Measurements from ENCODE around the gene OR6Y1. TPM values are rescaled to one million over a fixed set of nuclear protein-coding genes. Genes with fewer than 3 reads are reported as not detected.

Gene OR6Y1
- total and polyA plus RNA-seq, 2 donors from 2014 or later, result not detected

DNA sequence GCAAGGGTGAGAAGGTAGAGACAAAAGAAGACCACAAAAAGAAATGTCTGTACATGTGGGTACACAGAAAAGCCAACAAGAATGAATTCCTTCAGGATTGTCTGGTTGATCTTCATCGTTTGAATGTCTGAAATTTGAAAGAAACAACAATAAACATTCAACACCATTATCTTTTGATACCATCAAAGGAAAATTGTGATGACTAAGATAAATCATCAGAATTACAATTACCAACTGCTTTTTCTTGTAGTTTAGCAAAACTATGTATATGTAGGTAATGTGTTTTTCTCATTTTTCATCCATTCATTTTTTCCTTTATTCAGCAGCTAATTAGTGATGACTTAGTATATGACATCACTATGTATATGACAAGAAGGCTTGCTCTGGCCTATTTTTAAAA is 25.5 kb upstream of the OR6Y1 start, which contains the start of gene OR10X1:
Gene OR10X1, minus strand, starts transcription at position 167 of the 400 bp plus-strand sequence. Its CDS starts 0 bp downstream, at position 167.
- intact Hi-C loops (cut with DNase I), result no loop called here
- no peak within 1 kb of the TSS for H3K4me3 ChIP-seq (ENCODE audit: low read length in 3 of 3)
- no peaks in the 10 kb centered on the region for H3K27me3 ChIP-seq (ENCODE audit: control insufficient read depth, insufficient read depth, low read length)
- TF ChIP-seq, protein P1, sequence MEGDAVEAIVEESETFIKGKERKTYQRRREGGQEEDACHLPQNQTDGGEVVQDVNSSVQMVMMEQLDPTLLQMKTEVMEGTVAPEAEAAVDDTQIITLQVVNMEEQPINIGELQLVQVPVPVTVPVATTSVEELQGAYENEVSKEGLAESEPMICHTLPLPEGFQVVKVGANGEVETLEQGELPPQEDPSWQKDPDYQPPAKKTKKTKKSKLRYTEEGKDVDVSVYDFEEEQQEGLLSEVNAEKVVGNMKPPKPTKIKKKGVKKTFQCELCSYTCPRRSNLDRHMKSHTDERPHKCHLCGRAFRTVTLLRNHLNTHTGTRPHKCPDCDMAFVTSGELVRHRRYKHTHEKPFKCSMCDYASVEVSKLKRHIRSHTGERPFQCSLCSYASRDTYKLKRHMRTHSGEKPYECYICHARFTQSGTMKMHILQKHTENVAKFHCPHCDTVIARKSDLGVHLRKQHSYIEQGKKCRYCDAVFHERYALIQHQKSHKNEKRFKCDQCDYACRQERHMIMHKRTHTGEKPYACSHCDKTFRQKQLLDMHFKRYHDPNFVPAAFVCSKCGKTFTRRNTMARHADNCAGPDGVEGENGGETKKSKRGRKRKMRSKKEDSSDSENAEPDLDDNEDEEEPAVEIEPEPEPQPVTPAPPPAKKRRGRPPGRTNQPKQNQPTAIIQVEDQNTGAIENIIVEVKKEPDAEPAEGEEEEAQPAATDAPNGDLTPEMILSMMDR (IDR thresholded peaks at IDR 0.05; ENCODE audit: borderline replicate concordance, extremely low read depth, insufficient read depth), result no peak
- no peaks in the 10 kb centered on the region for H3K36me3 ChIP-seq (ENCODE audit: control insufficient read depth in 2 of 3, insufficient read depth in 3 of 3, low read length in 3 of 3)
- DNase-seq (no peak), FAIRE-seq (no peak)
- H3K4me1 ChIP-seq (ENCODE audit: control insufficient read depth in 2 of 3, insufficient read depth in 2 of 3, low read depth in 1 of 3, low read length in 3 of 3), result no peaks in the 10 kb centered on the region
- no peak within 1 kb of the TSS for H3K27ac ChIP-seq (ENCODE audit: low read depth in 2 of 2, low read length in 2 of 2)
- no peaks in the 10 kb centered on the region for H3K9me3 ChIP-seq (ENCODE audit: control insufficient read depth in 2 of 3, insufficient read depth in 1 of 3, low read length in 3 of 3)
- no peak within 1 kb of the TSS for H3K9ac ChIP-seq (ENCODE audit: low read length in 3 of 3)

DNA sequence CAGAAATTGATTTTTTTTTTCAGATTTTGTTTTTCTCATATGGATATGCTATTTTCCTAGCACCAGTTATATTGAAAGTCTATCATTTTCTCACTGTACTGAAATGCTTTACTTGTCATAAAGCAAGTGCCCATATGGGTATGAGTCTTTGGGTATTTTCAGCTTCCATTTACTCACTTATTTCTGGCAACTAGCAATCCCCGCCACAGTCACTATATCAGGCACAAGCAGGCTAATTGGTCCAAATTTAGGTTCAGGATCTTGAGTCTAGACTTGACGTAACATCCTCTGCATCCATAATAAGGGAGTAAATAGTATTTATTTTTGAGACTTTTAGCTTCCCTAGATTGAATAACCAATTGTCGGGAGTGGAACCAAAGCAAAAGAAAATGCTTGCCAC is 23.4 kb upstream of the OR6Y1 start:
- FAIRE-seq (no peak), DNase-seq (no peak)
- Histone ChIP-seq H3K4me1 (ENCODE audit: control insufficient read depth in 2 of 3, insufficient read depth in 2 of 3, low read depth in 1 of 3, low read length in 3 of 3) (no peaks in the 10 kb centered on the region), H3K9ac (ENCODE audit: low read length in 3 of 3) (no peak overlapping the region), H3K27me3 (ENCODE audit: control insufficient read depth, insufficient read depth, low read length) (no peaks in the 10 kb centered on the region), H3K4me3 (ENCODE audit: low read length in 3 of 3) (no peak overlapping the region), H3K36me3 (ENCODE audit: control insufficient read depth in 2 of 3, insufficient read depth in 3 of 3, low read length in 3 of 3) (no peaks in the 10 kb centered on the region), H3K27ac (ENCODE audit: low read depth in 2 of 2, low read length in 2 of 2) (no peak overlapping the region), H3K9me3 (ENCODE audit: control insufficient read depth in 2 of 3, insufficient read depth in 1 of 3, low read length in 3 of 3) (no peaks in the 10 kb centered on the region)
- TF ChIP-seq, protein P1 (IDR thresholded peaks at IDR 0.05; ENCODE audit: borderline replicate concordance, extremely low read depth, insufficient read depth), result no peak
- intact Hi-C loops (cut with DNase I), result no loop called here

DNA sequence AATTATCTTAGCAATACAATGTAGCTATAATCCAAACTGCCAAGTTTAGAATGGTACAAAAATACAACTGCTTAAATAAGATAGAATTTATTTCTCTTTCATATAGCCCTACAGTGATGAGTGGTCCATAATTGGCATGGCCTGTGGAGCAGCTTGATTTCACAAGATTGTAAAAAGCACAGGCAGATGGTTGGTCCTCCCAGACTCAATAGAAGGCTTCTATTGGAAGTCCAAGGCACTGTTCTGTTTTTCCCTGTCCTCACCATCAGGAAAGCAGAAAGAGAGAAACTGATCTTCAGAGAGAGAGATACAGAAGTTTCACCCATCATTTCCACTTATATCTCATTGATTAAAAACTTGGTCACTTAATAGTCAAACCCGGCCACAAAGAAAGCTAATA is 18.0 kb upstream of the OR6Y1 start:
- no peak for DNase-seq
- no peaks in the 10 kb centered on the region for H3K36me3 ChIP-seq (ENCODE audit: control insufficient read depth in 2 of 3, insufficient read depth in 3 of 3, low read length in 3 of 3)
- FAIRE-seq, result no peak
- intact Hi-C loops (cut with DNase I), result no loop called here
- no peak overlapping the region for H3K9ac ChIP-seq (ENCODE audit: low read length in 3 of 3)
- H3K27me3 ChIP-seq (ENCODE audit: control insufficient read depth, insufficient read depth, low read length), result no peaks in the 10 kb centered on the region
- no peak overlapping the region for H3K27ac ChIP-seq (ENCODE audit: low read depth in 2 of 2, low read length in 2 of 2)
- no peaks in the 10 kb centered on the region for H3K9me3 ChIP-seq (ENCODE audit: control insufficient read depth in 2 of 3, insufficient read depth in 1 of 3, low read length in 3 of 3)
- H3K4me3 ChIP-seq (ENCODE audit: low read length in 3 of 3), result no peak overlapping the region
- TF ChIP-seq, protein P1 (IDR thresholded peaks at IDR 0.05; ENCODE audit: borderline replicate concordance, extremely low read depth, insufficient read depth), result no peak
- H3K4me1 ChIP-seq (ENCODE audit: control insufficient read depth in 2 of 3, insufficient read depth in 2 of 3, low read depth in 1 of 3, low read length in 3 of 3), result no peaks in the 10 kb centered on the region

DNA sequence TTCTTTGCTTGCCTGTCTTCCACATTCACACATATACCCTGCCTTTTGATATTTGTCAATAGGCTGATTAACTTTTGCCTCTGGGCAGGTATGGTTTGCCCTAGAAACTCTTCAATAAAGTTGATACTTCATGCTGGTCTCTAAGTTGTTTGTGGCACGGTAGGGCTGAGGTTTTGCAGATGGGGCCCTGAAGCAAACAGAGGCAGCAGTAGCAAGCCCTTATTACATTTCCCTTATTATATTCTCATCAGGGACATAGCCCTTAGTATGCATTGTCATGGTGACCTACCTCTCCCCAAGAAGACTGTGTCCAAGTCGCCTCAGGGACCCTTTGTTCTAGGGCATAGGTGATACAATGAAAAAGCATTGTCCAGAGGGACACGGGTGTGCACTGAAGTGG is 16.3 kb upstream of the OR6Y1 start, which contains the start of gene OR6P1:
Gene OR6P1, minus strand, starts transcription at position 101 of the 400 bp plus-strand sequence. CDS start 6,976 bp downstream, outside the sequence.
- TF ChIP-seq, protein P1 (IDR thresholded peaks at IDR 0.05; ENCODE audit: borderline replicate concordance, extremely low read depth, insufficient read depth), result no peak
- H3K27me3 ChIP-seq (ENCODE audit: control insufficient read depth, insufficient read depth, low read length), result no peaks in the 10 kb centered on the region
- no peaks in the 10 kb centered on the region for H3K4me1 ChIP-seq (ENCODE audit: control insufficient read depth in 2 of 3, insufficient read depth in 2 of 3, low read depth in 1 of 3, low read length in 3 of 3)
- no peak within 1 kb of the TSS for H3K4me3 ChIP-seq (ENCODE audit: low read length in 3 of 3)
- H3K27ac ChIP-seq (ENCODE audit: low read depth in 2 of 2, low read length in 2 of 2), result no peak within 1 kb of the TSS
- no peaks in the 10 kb centered on the region for H3K9me3 ChIP-seq (ENCODE audit: control insufficient read depth in 2 of 3, insufficient read depth in 1 of 3, low read length in 3 of 3)
- FAIRE-seq (no peak), DNase-seq (no peak)
- no peaks in the 10 kb centered on the region for H3K36me3 ChIP-seq (ENCODE audit: control insufficient read depth in 2 of 3, insufficient read depth in 3 of 3, low read length in 3 of 3)
- H3K9ac ChIP-seq (ENCODE audit: low read length in 3 of 3), result no peak within 1 kb of the TSS
- intact Hi-C loops (cut with DNase I), result no loop called here

Measured in kidney (tissue), 14 donors.